Activated CD8-positive, alpha-beta T cell treated with anti-CD3 and anti-CD28 coated beads for 36 hours (primary cell): ENCODE data around the gene CARD14. TPM values are rescaled to one million over a fixed set of nuclear protein-coding genes. Genes with fewer than 3 reads are reported as not detected.
"Not testable (repeated sequence)": the region's sequence is repeated elsewhere in the genome, so short reads cannot be mapped to it uniquely, and the experiment has no call there.

Experiments
- ATAC-seq: fragments of 200-7000 bp; cut with Tn5 transposase; one replicate; pipeline ENCODE4 v1.10.0; 2021; ENCODE audit warnings: mild to moderate bottlenecking, moderate library complexity
- CTCF ChIA-PET: fragments of 350-600 bp; sonication (Branson Sonifier 250); formaldehyde crosslinking; loops from one replicate; lab custom pipeline; 2021; ENCODE audit warnings: antibody characterized with exemption; lab: Charles Lee
- POLR2A ChIA-PET: fragments of 350-600 bp; sonication (Branson Sonifier 250); formaldehyde crosslinking; loops from one replicate; lab custom pipeline; 2021; ENCODE audit warnings: antibody characterized with exemption; lab: Charles Lee
- DNase-seq: peaks from one replicate; pipeline ENCODE4 v3.0.0-alpha.2; 2020
- H3K27ac Mint-ChIP-seq: one replicate; pipeline ENCODE4 v1.8.0; 2021; ENCODE audit warnings: mild to moderate bottlenecking, mixed read lengths
- H3K27me3 Mint-ChIP-seq: one replicate; pipeline ENCODE4 v1.8.0; 2021; ENCODE audit warnings: mixed read lengths
- H3K36me3 Mint-ChIP-seq: one replicate; pipeline ENCODE4 v1.8.0; 2021; ENCODE audit warnings: low read depth, mixed read lengths
- H3K4me1 Mint-ChIP-seq: one replicate; pipeline ENCODE4 v1.8.0; 2021; ENCODE audit warnings: low read depth, mixed read lengths
- H3K4me3 Mint-ChIP-seq: one replicate; pipeline ENCODE4 v1.8.0; 2021; ENCODE audit warnings: mild to moderate bottlenecking, moderate library complexity, mixed read lengths
- H3K9me3 Mint-ChIP-seq: one replicate; pipeline ENCODE4 v1.8.0; 2021; ENCODE audit warnings: mixed read lengths
- CTCF ChIP-seq: fragments of 200-600 bp; IDR thresholded peaks from one replicate; pipeline ENCODE4 v1.8.0; 2022; ENCODE audit warnings: antibody characterized with exemption, mild to moderate bottlenecking
- intact Hi-C: fragments of 100-400 bp; cut with micrococcal nuclease; formaldehyde crosslinking; loops from one replicate; pipeline ENCODE4 v1.10.0; 2022
- total RNA-seq, 2 experiments: library from RNA; stranded (reverse); gene quantifications; one replicate each; pipeline ENCODE4 v1.2.3, GENCODE V29; 2021

CARD14 gene
- total RNA-seq, 2 experiments from 2014 or later: 0.11 to 0.50 TPM

DNA sequence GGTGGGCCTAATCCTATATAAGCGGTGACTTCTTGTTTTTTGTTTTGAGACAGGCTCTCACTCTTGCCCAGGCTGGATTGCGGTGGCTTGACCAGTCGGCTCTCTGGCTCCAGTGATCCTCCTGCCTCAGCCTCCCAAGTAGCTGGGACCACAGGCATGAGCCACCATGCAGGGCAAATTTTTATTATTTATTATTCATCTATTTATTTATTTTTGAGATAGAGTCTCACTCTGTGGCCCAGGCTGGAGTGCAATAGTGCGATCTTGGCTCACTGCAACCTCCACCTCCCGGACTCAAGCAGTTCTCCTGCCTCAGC lies 86.2 kb downstream of the CARD14 start:
- no peak for TF ChIP-seq CTCF
- Mint-ChIP-seq H3K4me1 (peaks cover 55% of the 10 kb centered on the region), H3K4me3 (no peak overlapping the region), H3K36me3 (no peaks in the 10 kb centered on the region), H3K27me3 (no peaks in the 10 kb centered on the region), H3K9me3 (no peaks in the 10 kb centered on the region), H3K27ac (no peak overlapping the region)
- ChIA-PET POLR2A (interaction anchor here (1.4 to 3.0 kb wide), 3 partner anchors 8 to 11 kb away, joined by 6 to 30 read pairs (median 7); no protein-coding TSS in a partner anchor), CTCF (no interaction called here)
- ATAC-seq: no peak
- intact Hi-C loops: no loop called here
- DNase-seq: no peak

- H3K27ac Mint-ChIP-seq: peak overlapping the region; percentile 92
- intact Hi-C loops: no loop called here
- no peaks in the 10 kb centered on the region for H3K36me3 Mint-ChIP-seq
- POLR2A ChIA-PET: interaction anchor here (2.1 to 2.3 kb wide), 2 partner anchors 13 to 38 kb away, joined by 6 to 11 read pairs; partner anchors contain the start of genes SGSH and SLC26A11
- DNase-seq (no peak), ATAC-seq (no peak)
- TF ChIP-seq CTCF: no peak
- no peaks in the 10 kb centered on the region for H3K9me3 Mint-ChIP-seq
- H3K4me1 Mint-ChIP-seq: peaks cover 63% of the 10 kb centered on the region
- H3K4me3 Mint-ChIP-seq: no peak overlapping the region
- CTCF ChIA-PET: interaction anchor here (2.0 kb wide), 1 partner anchor 62 kb away, joined by 7 read pairs; no protein-coding TSS in a partner anchor
- no peaks in the 10 kb centered on the region for H3K27me3 Mint-ChIP-seq
Measured at GRCh38 chr17:80257716-80258213, 87.9 kb downstream of the CARD14 start.

DNA sequence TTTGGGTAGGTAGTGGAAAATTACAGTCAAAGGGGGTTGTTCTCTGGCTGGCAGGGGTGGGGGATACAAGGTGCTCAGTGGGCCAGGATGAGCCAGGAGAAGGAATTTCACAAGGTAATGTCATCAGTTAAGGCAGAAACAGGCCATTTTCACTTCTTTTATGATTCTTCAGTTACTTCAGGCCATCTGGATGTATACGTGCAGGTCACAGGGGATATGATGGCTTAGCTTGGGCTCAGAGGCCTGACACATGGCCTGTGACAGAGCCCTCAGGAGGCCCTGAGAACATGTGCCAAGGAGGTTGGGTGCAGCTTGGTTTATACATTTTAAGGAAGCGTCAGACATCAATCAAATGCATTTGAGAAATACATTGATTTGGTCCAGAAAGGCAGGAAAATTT lies 88.5 kb downstream of the CARD14 start:
- Mint-ChIP-seq H3K27ac (peak overlapping the region; percentile 92), H3K4me1 (peaks cover 58% of the 10 kb centered on the region), H3K4me3 (peak overlapping the region; percentile 82)
- H3K27me3 Mint-ChIP-seq, H3K36me3 Mint-ChIP-seq, ATAC-seq, H3K9me3 Mint-ChIP-seq, intact Hi-C loops: not testable (repeated sequence)
- peak; percentile 33 for DNase-seq
- ChIA-PET CTCF (interaction anchor here (0.8 to 2.0 kb wide), 2 partner anchors 59 to 63 kb away, joined by 3 to 7 read pairs; no protein-coding TSS in a partner anchor), POLR2A (interaction anchor here (2.1 to 2.3 kb wide), 2 partner anchors 12 to 38 kb away, joined by 6 to 11 read pairs; partner anchors contain the start of genes SGSH and SLC26A11)

Other genes with a start within 250 kb of the CARD14 start
- gene TBC1D16, start 134.2 kb upstream of the CARD14 start, total RNA-seq: 10 to 100 TPM in 1 of 2 experiments, 1 to 10 TPM in 1; 9.6 to 12.0 TPM
- gene CCDC40, start 133.4 kb upstream of the CARD14 start, total RNA-seq: under 1 TPM; 0.54 to 0.79 TPM
- 10 to 100 TPM; 42.6 to 46.2 TPM for gene GAA, start 68.4 kb upstream of the CARD14 start, total RNA-seq
- 100 to 1,000 TPM; 178 to 183 TPM for gene EIF4A3, start 22.9 kb upstream of the CARD14 start, total RNA-seq
- 1 to 10 TPM; 7.8 to 8.3 TPM for gene SGSH, start 50.3 kb downstream of the CARD14 start, total RNA-seq
- 1 to 10 TPM; 1.6 to 1.7 TPM for gene SLC26A11, start 50.4 kb downstream of the CARD14 start, total RNA-seq
- 100 to 1,000 TPM; 131 to 142 TPM for gene RNF213, start 90.8 kb downstream of the CARD14 start, total RNA-seq
- gene ENDOV, start 245.1 kb downstream of the CARD14 start, total RNA-seq: 10 to 100 TPM; 16.8 to 18.1 TPM